NCI-H748 (cell line): ENCODE data around the gene ABR.

Experiments
- DNase-seq: peaks from one replicate; lab custom pipeline; 2025; ENCODE audit not compliant: unreplicated experiment; lab: John Stamatoyannopoulos, UW

Gene ABR

DNA sequence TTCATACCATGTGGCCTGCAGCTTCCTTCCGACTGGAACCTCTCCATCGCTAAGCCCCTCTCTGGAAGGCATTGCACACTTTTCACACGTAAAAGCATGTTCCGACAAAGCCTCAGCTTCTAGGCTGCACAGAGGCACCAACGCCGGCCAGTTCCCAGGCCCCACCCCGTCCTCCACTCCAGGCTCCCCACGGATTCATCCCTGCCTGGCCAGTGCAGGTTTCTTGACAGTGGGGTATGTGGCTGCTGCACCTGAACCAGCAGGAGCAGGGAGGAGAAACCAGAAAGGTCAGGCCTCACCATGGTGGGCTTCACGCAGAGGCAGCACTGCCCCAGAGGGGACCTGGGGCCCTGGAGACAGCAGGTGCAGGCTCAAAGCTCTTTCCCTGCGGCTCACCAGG is 168.6 kb downstream of the ABR start:
- DNase-seq = no peak

DNA sequence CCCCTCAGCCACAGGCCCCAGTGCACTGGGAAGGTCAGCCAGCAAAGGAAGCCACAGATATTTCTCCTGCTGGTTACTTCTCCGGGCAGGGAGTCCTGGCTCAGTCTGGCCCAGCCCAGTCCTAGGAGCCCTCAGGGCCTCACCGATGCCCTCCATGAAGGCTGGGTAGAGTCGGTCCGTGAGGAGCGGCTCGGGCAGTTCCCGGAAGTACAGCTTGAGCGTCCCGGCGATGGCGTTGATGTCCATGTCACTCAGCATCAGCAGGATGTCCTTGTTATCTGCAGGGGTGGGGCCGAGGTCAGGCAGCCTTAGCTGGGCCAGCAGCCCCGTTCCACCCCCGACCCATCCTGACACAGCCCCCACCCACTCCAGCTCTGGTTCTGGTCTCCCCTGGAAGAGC is 169.2 kb downstream of the ABR start:
- DNase-seq = no peak

DNA sequence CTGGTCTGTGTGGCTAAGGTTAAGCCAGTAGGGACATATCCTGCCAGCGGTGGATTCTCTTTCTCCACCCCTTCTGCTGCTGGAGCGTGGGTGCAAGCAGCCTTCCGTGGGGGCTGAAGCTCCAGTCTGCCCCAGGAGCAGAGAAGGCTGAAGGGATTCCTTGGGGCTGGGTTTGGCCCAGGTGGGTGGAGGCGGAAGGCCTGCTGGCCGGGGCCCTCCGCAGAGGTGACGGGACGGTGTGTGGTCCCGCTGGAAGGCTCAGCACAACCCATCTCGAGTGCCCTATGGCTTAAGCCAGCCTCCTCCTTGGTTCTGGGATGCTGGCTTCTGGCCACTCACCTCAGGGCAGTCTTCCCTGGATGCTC is 169.7 kb downstream of the ABR start:
- DNase-seq = no peak

DNA sequence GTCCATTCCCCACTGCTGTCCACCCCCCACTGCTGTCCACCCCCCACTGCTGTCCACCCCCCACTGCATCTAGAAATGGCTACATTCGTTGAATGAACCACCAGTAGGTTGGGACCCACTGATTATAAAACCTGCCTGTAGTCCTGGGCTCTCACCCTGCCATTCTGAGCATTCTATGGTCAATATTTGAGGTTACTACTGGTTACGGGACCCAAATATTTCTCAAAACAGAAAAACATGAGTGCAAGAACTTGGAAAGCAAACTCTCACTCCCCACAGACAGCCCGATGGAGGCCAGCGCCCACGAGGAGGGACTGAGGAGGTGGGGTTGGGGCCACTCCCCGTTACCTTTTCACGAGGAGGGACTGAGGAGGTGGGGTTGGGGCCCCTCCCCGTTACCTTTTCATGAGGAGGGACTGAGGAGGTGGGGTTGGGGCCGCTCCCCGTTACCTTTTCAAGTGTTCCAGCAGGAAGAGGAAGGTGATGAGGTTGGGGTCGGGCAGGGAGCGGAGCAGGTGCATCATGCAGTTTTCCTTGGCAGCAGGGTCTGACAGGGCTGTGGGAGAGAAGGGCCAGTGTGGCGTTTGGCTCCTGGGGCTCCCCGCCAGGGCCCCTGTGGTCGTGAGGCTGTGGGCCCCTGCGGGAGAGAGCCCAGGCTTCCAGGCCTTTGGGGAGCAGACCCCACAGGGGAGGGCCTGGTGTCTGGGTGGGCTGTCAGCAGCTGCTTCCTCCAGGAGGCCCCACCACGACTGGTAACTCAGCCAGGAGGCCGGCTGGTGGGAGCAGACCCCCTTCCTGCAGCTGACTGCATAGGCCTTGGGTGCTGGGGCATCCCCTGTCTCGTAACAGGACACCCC is 170.3 kb downstream of the ABR start:
- DNase-seq = no peak

DNA sequence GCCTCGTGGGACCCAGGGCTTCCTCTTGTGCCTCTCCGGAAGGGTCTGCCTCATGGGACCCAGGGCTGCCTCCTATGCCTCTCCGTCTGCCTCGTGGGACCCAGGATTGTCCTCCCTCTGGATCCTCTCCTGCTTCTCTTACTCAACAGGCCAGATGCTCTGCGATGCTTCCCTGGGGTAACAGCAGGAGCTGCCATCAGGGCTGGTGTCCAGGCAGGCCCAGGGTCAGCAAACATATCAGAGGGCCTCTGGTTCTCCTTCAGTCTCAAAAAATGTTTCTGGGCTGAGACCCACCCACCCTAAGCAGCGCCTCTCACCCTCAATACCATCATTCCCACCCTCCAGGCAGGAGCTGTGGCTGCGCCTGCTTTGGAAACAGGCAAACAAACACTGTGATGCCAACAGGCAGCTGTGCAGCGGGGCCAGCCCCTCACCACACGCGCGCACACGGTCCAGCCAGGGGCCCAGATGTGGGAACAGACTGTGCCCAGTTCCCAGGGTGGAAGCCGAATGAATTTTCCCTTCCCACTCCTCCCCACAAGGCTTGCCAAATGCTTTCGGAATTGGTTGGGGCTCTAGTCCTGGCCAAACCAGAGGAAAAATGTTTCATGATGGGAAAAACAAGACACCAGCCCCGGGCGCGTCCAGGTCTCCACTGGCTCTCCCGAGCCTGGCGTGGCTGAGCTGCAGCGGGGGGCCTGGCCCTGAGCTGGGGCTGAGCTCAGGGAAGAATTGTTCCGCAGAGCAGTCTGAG is 171.6 kb downstream of the ABR start:
- no peak for DNase-seq

DNA sequence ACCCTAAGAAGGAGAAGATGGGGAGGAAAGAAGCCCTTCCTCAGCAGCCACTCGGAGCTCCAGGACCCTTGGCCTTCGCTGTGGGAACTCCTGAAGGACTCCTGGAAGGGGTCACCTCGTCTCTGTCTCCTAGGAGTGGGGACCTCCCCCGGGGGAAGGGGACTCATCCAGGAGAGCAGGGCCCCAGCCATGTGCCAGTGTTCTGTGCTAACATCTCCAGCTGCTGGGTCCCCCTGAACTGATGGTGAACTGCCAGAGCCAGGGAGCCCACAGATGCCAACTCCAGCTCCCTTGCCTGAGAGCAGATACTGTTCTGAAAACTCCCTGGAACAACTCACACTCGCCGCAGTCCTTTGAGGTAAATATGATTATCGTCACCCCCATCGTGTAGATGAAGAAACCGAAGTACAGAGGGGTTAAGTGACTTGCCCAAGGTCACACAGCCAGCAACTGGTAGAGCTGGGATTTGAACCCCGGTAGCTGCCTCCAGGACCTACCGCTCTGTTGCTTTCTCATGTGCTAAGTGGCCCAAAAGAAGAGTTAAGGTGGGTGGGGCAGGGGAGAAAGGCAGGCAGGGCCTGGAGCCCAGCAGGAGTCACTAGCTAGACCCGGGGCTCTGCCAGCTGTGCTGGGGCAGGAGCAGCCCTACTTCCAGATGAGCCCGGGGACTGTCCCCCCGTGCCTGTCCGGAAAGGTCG is 172.3 kb downstream of the ABR start:
- DNase-seq = no peak

DNA sequence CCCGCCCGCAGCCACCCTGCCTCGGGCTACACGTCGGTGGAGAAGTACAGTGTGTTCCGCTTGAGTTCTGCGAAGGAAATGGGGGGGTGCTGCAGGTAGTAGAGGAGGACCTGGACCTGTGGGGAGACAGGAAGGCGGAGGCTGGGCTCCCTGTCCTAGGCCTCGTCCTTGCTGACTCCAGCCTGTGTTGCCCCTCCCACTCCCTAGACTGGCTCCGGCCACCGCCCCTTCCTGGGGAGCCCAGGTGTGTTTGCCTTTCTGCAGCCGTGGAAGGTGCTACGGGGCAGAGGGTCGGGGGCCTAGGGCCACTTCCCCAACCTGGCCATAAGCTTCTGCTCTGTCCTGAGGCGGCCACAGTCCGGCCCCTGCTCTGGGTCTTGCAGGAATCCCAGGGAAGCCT is 173.7 kb downstream of the ABR start:
- no peak for DNase-seq

DNA sequence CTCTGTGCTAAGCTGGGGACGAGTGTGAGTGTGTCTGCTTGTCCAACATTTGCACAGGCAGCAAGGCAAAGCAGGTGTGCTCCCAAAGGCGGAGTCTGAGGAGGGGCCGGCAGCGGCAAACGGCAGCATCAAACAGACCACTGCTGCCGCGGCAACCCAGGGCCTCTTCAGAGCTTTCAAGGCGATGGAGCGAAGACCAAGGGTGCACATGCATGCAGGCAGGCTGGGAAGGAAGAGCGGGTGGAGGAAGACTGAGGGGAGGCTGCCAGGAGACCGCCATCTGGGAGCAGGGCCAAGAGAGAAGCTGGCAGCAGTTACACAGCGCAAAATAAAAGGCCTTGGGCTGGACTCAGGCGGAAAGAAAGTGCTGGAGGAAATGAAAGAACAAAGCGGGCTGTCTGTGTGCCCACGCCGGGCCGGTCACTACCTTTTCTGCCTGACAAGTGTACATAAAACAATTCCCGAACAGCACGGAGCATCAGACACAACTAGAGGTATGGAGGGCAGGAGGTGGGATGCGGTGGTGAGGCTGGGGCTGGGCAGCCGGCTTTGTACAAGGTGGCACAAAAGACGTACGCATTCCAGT is 174.3 kb downstream of the ABR start:
- DNase-seq = peak; percentile 65

DNA sequence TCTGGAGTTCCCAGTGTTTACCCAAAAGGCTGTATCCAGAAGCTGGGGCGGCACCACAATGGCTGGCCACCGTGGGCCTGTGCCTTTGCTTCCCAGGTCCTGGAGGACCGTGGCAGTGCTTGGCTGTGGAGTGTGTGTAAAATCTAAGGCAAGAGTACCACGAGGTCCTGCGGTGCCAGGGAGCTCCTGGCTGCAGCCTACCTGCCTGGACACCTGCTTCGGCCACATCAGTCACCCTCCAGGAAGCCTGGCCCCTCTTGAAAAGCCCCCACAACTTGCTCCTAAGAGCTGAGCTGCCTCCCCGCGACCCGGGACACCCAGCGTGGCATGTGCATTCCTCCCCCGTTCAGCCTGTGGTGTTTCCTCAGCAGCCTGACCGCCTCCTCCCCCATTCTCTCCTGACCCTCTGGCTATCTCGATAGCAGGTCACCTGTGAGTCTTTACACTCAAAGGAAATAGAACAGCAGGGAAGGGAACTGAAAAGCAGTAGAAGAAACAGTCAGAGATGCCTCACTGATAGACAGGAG is 174.9 kb downstream of the ABR start:
- DNase-seq = no peak

DNA sequence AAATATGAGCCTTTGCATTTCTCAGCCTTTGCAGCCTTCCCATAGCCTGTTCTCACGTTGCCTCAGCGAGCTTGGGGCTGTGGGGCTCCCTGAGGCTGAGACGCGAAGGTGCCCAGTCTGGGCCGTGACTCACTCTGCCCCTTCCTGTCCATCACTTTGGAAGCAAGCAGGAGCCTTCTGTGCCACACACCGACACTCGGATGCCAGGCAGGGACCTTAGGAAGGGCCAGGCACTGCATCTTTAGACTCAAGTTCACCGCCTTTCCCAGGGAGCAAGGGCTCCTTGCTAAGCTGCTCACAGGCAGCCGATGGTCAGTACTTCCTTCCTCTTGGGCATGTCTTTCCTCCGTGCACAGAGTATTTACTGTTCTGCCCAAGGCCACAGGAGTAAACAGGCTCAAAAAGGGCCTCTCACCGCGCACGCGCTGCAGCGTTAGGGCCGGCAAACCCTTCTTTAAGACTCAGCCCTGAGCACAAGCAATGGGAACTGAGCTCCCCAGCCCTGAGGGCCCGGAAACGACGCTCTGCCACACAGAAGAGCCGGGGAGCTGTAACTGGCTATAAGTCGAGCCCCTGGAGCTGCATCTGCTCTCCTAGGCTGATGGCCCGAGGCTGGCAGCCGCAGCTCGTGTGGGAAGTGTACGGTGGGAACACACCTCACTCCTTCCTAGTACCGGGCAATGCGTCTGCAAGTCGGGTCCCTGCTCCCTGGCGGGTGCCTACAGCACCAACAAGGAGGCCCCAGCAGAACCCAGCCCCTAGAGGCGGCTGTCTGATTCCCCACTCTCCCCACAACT is 175.6 kb downstream of the ABR start:
- DNase-seq = no peak

DNA sequence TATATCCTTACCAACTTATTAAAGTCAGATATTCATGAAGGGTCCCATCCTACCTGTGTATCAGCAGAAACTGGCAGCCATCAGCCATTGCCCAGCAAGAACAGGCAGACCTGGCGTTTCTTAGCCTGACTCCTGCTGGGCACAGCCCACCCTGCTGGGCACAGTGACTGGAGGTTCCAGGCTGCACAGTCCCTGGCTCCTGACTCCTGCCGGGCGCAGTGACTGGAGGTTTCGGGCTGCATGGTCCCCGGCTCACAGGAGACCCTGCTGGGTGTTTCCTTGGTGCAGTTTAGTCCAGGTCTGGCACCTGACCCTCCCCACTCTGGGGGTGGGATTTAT is 176.2 kb downstream of the ABR start:
- DNase-seq = no peak

DNA sequence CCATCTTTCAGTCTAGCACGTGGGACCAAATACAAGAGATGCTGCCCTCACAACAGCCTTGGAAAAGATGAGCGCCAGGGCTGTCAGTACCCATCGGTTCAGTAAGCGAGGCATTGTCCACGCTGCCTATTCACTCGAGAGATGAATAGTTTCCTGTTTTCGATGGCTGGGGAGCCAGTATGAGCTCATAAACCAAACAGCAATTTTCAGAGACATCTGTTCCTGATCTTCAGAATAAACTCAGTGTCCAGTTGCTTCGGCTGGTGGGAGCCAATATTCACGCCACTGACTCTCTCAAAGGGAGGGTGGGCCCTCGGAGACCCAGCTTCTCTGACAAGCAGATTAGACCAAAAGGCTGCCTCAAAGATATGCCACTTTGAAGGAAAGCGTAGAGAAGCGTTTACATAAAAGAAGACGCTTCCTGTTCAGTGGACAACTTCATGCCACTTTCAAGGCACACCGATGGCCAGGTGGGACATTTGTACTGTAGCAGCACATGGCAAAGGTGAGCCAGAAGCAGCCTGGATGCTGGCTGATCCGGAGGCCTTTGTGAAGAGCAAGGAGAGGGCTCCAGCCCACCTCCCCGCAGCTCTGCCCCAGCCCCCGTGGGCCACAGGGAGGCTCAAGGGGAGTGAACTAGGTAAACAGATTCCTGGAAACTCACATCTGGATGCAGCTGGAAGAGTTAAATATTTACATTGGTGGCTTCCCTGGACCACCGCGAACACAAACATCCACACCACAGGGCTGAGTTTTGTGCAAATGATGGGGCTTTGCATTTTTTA is 176.8 kb downstream of the ABR start:
- DNase-seq = peak; percentile 27

DNA sequence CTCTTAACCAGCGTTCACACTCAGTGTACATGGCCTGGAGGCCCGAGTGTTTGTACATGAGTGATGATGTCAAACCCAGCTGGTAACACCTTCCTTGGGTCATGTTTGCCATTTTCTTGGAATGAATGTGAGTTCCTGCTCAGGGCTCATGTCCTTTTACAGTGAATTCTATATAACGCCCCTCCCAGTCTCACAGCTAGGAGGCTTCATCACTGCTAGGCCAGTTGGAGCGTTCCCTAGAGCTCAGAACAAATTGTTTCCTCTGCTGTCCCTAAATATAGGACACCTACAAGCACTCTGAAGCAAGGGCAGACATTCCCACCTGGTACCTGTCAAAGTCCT is 177.4 kb downstream of the ABR start:
- DNase-seq = no peak

DNA sequence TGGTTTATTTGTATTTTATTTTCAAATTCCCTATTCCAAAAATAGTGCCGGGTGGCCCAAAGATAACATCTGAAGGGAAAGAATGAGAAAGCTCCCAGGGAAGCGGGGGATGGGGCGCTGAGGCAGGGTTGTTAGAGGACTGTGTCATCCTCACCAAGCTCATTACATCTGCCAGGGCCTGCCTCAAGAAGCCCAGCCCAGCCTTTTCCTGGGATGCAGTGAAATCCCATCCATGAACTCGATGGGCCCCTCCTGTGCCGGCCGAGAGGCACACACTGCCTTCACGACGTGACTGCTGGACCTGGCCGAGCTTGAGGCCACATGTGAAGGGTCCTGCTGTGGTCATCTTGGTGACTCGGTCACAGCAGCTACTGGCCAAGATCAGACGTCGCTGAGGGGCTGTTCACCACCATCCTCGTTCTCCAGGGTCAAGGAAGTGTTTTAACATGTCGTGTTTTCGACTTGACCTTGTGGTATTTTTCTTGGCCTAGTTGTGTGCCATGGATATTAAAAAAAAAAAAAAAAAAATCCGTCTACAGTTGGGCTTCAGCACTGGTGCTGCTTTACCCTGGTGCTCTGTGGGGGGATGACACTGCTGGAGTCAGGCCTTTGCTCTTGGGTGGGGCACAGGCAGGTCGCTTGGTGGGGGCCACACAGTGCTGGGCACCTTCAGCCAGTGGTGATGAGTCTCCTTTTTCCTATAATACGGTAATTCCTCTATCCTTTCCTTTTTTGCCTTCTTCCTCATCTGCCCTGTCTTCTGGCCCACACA is 178.0 kb downstream of the ABR start:
- no peak for DNase-seq

DNA sequence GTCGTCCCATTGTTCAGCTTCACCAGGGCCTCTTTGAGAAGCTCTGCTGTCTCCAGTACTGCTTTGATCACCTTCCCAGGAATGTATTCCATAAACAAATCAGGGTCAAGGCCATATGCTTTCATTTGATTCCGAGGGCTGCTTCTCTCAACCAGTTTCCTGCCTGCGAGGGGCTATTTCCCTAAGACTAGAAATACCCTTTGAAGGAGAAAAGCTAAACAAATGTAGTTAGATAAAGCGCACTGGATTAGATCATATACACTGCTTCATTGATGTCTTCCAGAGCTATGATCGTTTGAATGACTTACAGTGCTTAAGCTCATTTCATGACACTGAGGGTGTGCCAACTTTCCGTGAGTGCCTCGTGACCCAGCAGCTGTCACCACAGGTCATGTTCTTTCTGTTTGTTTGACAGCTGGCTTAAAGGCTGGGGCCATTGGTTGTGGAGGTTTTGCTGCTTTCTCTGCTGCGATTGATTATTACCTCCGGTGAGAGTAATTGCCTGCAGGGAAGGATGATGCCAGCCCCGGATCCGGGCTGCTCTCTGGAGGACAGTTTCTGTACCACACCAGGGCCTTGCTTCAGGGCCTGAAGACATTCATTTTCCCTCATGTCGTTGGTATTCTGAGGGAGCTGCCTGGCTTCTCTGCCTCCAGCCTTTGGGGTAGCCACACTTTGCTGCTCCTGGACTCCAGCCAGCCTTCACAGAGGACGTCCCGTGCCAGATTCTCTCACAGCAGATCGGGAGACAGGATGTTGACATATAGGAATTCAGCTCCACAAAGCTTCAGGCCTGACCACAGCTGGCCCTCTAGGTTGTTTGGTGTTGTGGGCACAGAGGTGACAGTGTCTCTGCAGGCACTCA is 179.0 kb downstream of the ABR start:
- no peak for DNase-seq

DNA sequence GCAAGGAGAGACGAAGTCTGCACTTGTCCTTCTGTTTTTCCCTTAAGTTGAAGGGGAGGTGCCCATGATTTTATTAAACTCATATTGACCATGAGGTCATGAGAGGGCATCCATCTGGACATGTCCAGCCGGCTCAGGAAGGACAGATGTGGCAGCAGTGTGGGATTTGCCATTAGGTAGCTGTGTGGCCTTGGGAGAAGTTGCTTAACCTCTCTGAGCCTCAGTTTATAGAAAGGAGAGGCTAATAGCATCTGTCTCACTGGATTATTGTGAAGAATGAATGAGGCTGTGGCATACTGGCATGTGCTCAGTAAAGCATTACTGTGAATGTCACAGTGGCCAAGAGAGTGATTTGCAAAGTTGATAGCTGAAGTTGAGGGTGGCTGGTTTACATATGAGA is 181.7 kb downstream of the ABR start:
- no peak for DNase-seq

DNA sequence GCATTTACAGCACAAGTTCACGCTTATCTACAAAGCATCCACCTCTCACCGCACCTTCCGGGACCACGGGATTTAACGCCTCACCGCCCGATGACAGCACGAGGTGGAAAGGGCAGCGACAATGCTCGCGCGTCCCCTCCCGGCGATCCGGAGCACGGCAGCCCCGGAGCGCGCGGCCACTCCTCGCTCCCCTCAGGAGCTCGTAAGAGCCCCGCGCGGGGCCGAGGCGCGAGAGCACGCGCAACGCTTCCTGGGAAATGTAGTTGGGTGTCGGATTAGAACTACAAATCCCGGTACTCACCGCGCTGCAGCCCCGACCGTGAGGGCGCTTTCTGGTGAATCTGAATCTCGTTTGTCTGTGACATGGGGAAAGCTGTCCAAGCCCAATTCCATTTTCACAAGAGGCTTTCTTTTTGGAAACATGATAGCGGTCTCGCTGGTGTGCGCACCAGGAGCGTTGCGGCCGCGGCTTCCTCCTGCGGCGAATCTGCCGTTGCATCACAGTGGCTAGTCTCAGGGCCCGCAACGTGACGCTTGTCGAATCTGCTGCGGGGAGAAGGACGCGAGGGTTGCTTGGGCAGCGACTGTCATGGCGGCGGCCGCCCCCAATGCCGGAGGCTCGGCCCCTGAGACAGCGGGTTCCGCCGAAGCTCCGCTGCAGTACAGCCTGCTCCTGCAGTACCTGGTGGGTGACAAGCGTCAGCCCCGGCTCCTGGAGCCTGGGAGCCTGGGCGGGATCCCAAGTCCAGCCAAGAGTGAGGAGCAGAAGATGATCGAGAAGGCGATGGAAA is 183.0 kb downstream of the ABR start, which contains the start of gene TIMM22:
TIMM22 (plus strand) TSS at position 576 of the 791 bp plus-strand sequence; CDS start at position 590, 14 bp downstream.
- peak; percentile 100 for DNase-seq
